Measurements from ENCODE around the gene INTS1. TPM values are rescaled to one million over a fixed set of nuclear protein-coding genes. Genes with fewer than 3 reads are reported as not detected.

INTS1 gene
- total and polyA plus RNA-seq, 3 donors from 2014 or later, result 142 to 185 (median 142) TPM

- Histone ChIP-seq H3K27me3 (no peaks in the 10 kb centered on the region), H3K27ac (peak overlapping the region in 1 of 2 donors; percentile 74), H3K4me1 (no peaks in the 10 kb centered on the region), H3K36me3 (ENCODE audit: low read depth, missing control alignments) (no peaks in the 10 kb centered on the region), H3K4me3 (no peak overlapping the region), H3K9me3 (no peaks in the 10 kb centered on the region)
- TF ChIP-seq POLR2A (IDR thresholded peaks at IDR 0.05), result no peak
- TF ChIP-seq, protein P1, sequence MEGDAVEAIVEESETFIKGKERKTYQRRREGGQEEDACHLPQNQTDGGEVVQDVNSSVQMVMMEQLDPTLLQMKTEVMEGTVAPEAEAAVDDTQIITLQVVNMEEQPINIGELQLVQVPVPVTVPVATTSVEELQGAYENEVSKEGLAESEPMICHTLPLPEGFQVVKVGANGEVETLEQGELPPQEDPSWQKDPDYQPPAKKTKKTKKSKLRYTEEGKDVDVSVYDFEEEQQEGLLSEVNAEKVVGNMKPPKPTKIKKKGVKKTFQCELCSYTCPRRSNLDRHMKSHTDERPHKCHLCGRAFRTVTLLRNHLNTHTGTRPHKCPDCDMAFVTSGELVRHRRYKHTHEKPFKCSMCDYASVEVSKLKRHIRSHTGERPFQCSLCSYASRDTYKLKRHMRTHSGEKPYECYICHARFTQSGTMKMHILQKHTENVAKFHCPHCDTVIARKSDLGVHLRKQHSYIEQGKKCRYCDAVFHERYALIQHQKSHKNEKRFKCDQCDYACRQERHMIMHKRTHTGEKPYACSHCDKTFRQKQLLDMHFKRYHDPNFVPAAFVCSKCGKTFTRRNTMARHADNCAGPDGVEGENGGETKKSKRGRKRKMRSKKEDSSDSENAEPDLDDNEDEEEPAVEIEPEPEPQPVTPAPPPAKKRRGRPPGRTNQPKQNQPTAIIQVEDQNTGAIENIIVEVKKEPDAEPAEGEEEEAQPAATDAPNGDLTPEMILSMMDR (IDR thresholded peaks at IDR 0.05), result no peak
- no peak for DNase-seq
- 76 to 90% methylated on average over 12 to 35 of the region's 35 CpGs for WGBS, 2 donors
- intact Hi-C loops (cut with DNase I; ENCODE audit: low total_unique reads), result no loop called here
Measured at GRCh38 chr7:1512781-1513656, 8.8 kb upstream of the INTS1 start.

DNA sequence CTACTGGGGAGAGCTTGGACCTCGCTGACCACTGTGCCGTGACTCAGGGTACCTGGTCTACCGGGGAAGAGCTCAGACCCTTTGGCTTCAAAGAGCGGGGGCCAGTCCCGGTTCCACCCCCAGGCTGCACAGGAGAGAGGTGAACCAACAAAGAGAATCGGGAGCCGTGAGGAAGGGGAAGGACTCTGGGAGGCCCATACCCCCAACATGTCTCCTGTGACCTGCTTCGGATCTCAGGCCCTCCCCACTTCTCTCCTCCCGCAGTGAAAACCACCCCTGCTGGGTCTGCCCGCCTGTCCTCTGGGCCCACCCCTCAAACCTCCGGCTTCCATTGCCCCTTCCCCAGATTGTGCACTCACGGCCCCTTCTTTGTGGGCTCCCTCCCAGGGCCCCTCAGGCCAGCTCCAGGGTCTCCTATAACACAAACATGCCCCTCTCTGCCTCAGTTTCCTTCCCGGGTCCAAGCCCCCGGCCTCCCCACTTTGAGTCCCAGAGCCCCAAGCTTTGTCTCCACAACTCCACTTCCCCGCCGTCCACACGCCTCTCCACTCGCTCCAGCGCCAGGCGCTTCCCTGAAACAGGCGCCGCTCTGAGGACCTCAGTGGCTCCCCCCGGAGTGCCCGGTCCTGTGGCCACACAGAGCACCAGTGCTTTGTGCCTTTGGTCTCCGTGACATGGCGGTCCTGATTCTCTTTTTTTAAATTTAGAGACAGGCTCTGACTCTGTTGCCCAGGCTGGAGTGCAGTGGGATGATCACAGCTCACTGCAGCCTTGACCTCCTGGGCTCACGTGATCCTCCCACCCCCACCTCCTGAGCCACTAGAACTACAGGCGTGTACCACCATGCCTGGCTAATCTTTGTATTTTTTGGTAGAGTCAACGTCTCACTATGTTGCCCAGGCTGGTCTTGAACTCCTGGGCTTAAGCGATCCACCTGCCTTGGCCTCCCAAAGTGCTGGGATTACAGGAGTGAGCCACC is 7.5 kb upstream of the INTS1 start:
- 82 to 84% methylated on average over 23 to 30 of the region's 30 CpGs for WGBS, 2 donors
- no peaks in the 10 kb centered on the region for H3K36me3 ChIP-seq (ENCODE audit: low read depth, missing control alignments)
- TF ChIP-seq, protein P1 (IDR thresholded peaks at IDR 0.05), result no peak
- TF ChIP-seq POLR2A (IDR thresholded peaks at IDR 0.05), result no peak
- H3K27ac ChIP-seq, result no peak overlapping the region
- no peaks in the 10 kb centered on the region for H3K4me1 ChIP-seq
- H3K4me3 ChIP-seq, result no peak overlapping the region
- DNase-seq, result no peak
- H3K9me3 ChIP-seq, result no peaks in the 10 kb centered on the region
- no peaks in the 10 kb centered on the region for H3K27me3 ChIP-seq
- intact Hi-C loops (cut with DNase I; ENCODE audit: low total_unique reads), result no loop called here

DNA sequence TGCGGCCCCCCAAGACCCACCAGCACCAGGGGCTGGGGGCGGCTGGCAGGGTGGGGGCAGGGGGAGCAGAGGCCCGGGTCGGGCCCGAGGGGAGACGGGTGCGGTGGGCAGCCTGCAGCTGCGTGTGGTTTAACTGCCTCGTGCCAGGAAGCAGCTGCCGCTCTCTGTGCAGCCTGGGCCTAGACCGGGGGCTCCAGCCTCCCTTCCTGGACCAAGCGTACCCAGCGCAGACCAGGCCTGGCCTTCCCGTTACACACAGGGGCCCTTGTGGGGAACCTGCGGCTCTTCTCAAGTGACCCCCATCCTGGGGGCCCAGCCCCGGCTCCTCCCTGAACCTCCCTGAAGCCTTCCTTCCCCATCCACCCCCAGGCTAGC is 6.6 kb upstream of the INTS1 start:
- no peaks in the 10 kb centered on the region for H3K27me3 ChIP-seq
- intact Hi-C loops (cut with DNase I; ENCODE audit: low total_unique reads), result no loop called here
- no peak overlapping the region for H3K4me3 ChIP-seq
- no peaks in the 10 kb centered on the region for H3K4me1 ChIP-seq
- no peak for DNase-seq
- H3K27ac ChIP-seq, result no peak overlapping the region
- TF ChIP-seq, protein P1 (IDR thresholded peaks at IDR 0.05), result no peak
- H3K9me3 ChIP-seq, result no peaks in the 10 kb centered on the region
- 87 to 94% methylated on average over 8 to 13 of the region's 16 CpGs for WGBS, 2 donors
- no peaks in the 10 kb centered on the region for H3K36me3 ChIP-seq (ENCODE audit: low read depth, missing control alignments)

GRCh38 chr7:1509226-1509625 is 5.0 kb upstream of the INTS1 start:
- intact Hi-C loops (cut with DNase I; ENCODE audit: low total_unique reads), result no loop called here
- 90 to 91% methylated on average over 14 of the region's 14 CpGs for WGBS, 2 donors

More at GRCh38 chr7:1509226-1509625, 5.0 kb upstream of the INTS1 start:
- TF ChIP-seq, protein P1 (IDR thresholded peaks at IDR 0.05), result no peak
- no peak for TF ChIP-seq POLR2A (IDR thresholded peaks at IDR 0.05)
- H3K4me1 ChIP-seq, result no peaks in the 10 kb centered on the region
- no peak overlapping the region for H3K27ac ChIP-seq
- H3K9me3 ChIP-seq, result no peaks in the 10 kb centered on the region
- H3K36me3 ChIP-seq (ENCODE audit: low read depth, missing control alignments), result no peaks in the 10 kb centered on the region
- H3K4me3 ChIP-seq, result no peak overlapping the region
- no peaks in the 10 kb centered on the region for H3K27me3 ChIP-seq
- no peak for DNase-seq

Data from testis (tissue), 3 donors.